A673 (cell line): ENCODE measurements around the gene GNAQ.
A peak's percentile ranks its signal among the peaks of the same experiment; 100 is the strongest.

Experiments used
- CTCF ChIP-seq: fragments of 300-800, 200-600 bp; sonication (generic); conservative IDR thresholded peaks from 2 replicates; pipeline ENCODE4 v1.5.1; 2017; ENCODE audit warnings: low read depth, mild to moderate bottlenecking, antibody characterized with exemption, low read length, moderate library complexity, mixed read lengths
- EZH2 ChIP-seq: fragments of 200-600 bp; sonication (generic); IDR thresholded peaks from 2 replicates; pipeline ENCODE4 v1.6.1; 2017; ENCODE audit warnings: borderline replicate concordance, low read depth, mild to moderate bottlenecking, mixed read lengths, antibody characterized with exemption, low read length; ENCODE audit not compliant: poor library complexity, severe bottlenecking

- TF ChIP-seq CTCF (peak; percentile 71), EZH2 (no peak)
Observed at GRCh38 chr9:77977210-77977611, 54.4 kb downstream of the GNAQ start.
